Measurements from ENCODE around the gene GADD45G. TPM values are rescaled to one million over a fixed set of nuclear protein-coding genes. Genes with fewer than 3 reads are reported as not detected.

Gene GADD45G
- total RNA-seq, 1 experiment from 2014 or later = 7.7 TPM

DNA sequence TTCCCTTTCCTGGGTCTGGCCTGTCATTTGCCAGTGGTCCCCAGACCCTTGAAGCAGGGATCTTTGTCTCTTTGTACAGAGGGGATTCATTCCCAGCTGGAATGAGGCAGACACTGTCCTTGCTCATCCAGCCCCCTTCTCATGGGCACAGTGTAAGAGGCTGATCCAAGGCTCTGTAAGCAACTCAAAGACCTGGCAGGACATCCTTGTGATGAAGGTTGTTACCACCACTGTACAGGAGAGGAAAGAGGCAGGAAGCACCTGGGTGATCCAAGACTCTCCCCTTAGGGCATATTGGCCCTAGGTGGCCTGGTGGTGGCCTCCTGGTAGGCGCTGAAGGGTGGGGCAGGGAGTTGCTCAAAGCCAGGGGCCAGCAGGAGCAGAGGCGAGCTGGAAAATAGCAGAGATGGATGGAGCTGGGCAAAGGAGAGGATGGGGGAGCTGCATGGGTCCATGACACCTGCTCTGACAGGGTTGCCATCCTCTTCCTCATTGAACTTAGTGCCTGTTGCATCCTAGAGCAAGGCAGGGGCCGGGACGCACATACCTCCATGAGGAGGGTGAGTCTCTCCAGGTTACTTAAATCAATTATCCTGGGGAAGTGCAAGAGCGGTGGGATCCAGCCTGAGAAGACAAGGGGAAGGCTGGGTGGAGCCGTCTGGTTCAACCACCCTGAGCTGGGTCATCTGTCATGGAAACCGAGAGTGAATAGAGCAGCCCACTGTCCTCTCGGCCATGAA lies 9.8 kb upstream of the GADD45G start:
- no peaks in the 10 kb centered on the region for H3K9me3 Mint-ChIP-seq
- WGBS (ENCODE audit: extremely low coverage, insufficient read length, low lambda C conversion rate) = no CpG with 5 or more reads among the region's 8 CpGs

More for the DNA sequence above, 9.8 kb upstream of the GADD45G start:
- Histone ChIP-seq H4K8ac (replicated peaks; ENCODE audit: insufficient read length, low read depth, low read length) (no peak overlapping the region), H3K79me2 (ENCODE audit: insufficient read depth, low read length) (no peaks in the 10 kb centered on the region), H3K23ac (ENCODE audit: insufficient read length, low read depth, low read length) (no peak overlapping the region), H3K27ac (ENCODE audit: insufficient read length, low read depth, low read length) (no peak overlapping the region), H4K5ac (ENCODE audit: insufficient read length, low read depth, low read length) (no peak overlapping the region), H3K79me1 (ENCODE audit: insufficient read depth, low read depth, low read length, poor library complexity, severe bottlenecking) (no peaks in the 10 kb centered on the region), H2BK15ac (ENCODE audit: low read depth, low read length) (no peak overlapping the region), H3K23me2 (ENCODE audit: insufficient read length, low read depth, low read length, poor library complexity, severe bottlenecking) (no peaks in the 10 kb centered on the region), H2BK120ac (ENCODE audit: low read depth, low read length, poor library complexity, severe bottlenecking) (no peak overlapping the region), H2BK5ac (ENCODE audit: insufficient read length, low read length) (no peak overlapping the region), H2AK5ac (ENCODE audit: insufficient read length, low read length) (no peak overlapping the region), H3K9me3 (ENCODE audit: control insufficient read depth, low read depth, low read length) (no peaks in the 10 kb centered on the region), H3K14ac (ENCODE audit: insufficient read depth, low read length) (no peak overlapping the region), H2AFZ (ENCODE audit: low read length) (no peak overlapping the region), H3K4me2 (ENCODE audit: insufficient read depth, insufficient read length, low read length) (no peak overlapping the region), H3K18ac (ENCODE audit: insufficient read length, low read depth, low read length) (no peak overlapping the region), H2BK12ac (ENCODE audit: insufficient read length, low read depth, low read length) (no peak overlapping the region), H2BK20ac (ENCODE audit: low read depth, low read length, poor library complexity, severe bottlenecking) (no peak overlapping the region), H3K56ac (ENCODE audit: insufficient read length, low read depth, low read length) (no peak overlapping the region), H3K4me1 (ENCODE audit: insufficient read depth, low read length) (peaks cover 3% of the 10 kb centered on the region), H3T11ph (ENCODE audit: low read length) (no peak overlapping the region), H4K20me1 (ENCODE audit: control insufficient read depth, insufficient read depth, insufficient read length) (no peaks in the 10 kb centered on the region), H3K27me3 (ENCODE audit: insufficient read depth, low read length) (no peaks in the 10 kb centered on the region), H4K91ac (ENCODE audit: insufficient read length, low read depth, low read length) (no peak overlapping the region), H3K4ac (ENCODE audit: low read depth, low read length) (no peak overlapping the region), H3K9ac (ENCODE audit: extremely low read depth, insufficient read length, low read length) (no peak overlapping the region)
- H3K4me3 Mint-ChIP-seq = no peak overlapping the region
- peaks cover 19 to 22% of the 10 kb centered on the region in 2 experiments for H3K4me1 Mint-ChIP-seq
- DNase-seq = no peak
- TF ChIP-seq, protein P1, sequence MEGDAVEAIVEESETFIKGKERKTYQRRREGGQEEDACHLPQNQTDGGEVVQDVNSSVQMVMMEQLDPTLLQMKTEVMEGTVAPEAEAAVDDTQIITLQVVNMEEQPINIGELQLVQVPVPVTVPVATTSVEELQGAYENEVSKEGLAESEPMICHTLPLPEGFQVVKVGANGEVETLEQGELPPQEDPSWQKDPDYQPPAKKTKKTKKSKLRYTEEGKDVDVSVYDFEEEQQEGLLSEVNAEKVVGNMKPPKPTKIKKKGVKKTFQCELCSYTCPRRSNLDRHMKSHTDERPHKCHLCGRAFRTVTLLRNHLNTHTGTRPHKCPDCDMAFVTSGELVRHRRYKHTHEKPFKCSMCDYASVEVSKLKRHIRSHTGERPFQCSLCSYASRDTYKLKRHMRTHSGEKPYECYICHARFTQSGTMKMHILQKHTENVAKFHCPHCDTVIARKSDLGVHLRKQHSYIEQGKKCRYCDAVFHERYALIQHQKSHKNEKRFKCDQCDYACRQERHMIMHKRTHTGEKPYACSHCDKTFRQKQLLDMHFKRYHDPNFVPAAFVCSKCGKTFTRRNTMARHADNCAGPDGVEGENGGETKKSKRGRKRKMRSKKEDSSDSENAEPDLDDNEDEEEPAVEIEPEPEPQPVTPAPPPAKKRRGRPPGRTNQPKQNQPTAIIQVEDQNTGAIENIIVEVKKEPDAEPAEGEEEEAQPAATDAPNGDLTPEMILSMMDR (conservative IDR thresholded peaks at IDR 0.05) = no peak
- H3K27ac Mint-ChIP-seq = no peak overlapping the region
- peaks cover 11% of the 10 kb centered on the region for H3K27me3 Mint-ChIP-seq (ENCODE audit: low read depth)
- no peaks in the 10 kb centered on the region for H3K36me3 Mint-ChIP-seq (ENCODE audit: insufficient read depth in 1 of 3, low read depth in 3 of 3)
